HepG2 (cell line): ENCODE data around the gene EFL1. TPM values are rescaled to one million over a fixed set of nuclear protein-coding genes. Genes with fewer than 3 reads are reported as not detected.

Source experiments
- ATRX ChIP-seq: sonication (generic); formaldehyde crosslinking; IDR thresholded peaks from 2 replicates; pipeline ENCODE4 v1.4.0; 2020; ENCODE audit warnings: missing genetic modification reagents, borderline replicate concordance
- CC2D1A ChIP-seq: sonication (generic); formaldehyde crosslinking; IDR thresholded peaks from 2 replicates; pipeline ENCODE4 v1.8.1; 2023; ENCODE audit warnings: mild to moderate bottlenecking, missing genetic modification reagents
- DBP ChIP-seq: sonication (generic); formaldehyde crosslinking; IDR thresholded peaks from 2 replicates; pipeline ENCODE4 v1.4.0; 2020; ENCODE audit warnings: missing genetic modification reagents; ENCODE audit errors: not compliant biosample characterization
- HDAC1 ChIP-seq: sonication (generic); formaldehyde crosslinking; IDR thresholded peaks from 2 replicates; pipeline ENCODE4 v1.5.1; 2020; ENCODE audit warnings: mild to moderate bottlenecking, missing genetic modification reagents
- HHEX ChIP-seq: IDR thresholded peaks from 2 replicates; pipeline ENCODE4 v1.6.1; 2016; ENCODE audit warnings: control low read depth
- HNRNPL ChIP-seq: fragments of 200-400 bp; formaldehyde crosslinking; IDR thresholded peaks from 2 replicates; pipeline ENCODE4 v1.6.1; 2017; ENCODE audit warnings: mild to moderate bottlenecking, low read depth, low read length
- MED8 ChIP-seq: sonication (generic); formaldehyde crosslinking; IDR thresholded peaks from 2 replicates; pipeline ENCODE4 v1.8.1; 2023; ENCODE audit warnings: mild to moderate bottlenecking, missing genetic modification reagents; ENCODE audit not compliant: insufficient replicate concordance
- MNT ChIP-seq: fragments of 450-650 bp; IDR thresholded peaks from 2 replicates; pipeline ENCODE4 v1.6.1; 2016
- POLR2A ChIP-seq, 2 experiments: IDR thresholded peaks; 2 replicates each; pipeline ENCODE4 v1.6.1; 2011; ENCODE audit warnings: low read depth in 2 of 2, low read length in 2 of 2, mild to moderate bottlenecking in 1 of 2, moderate library complexity in 1 of 2; ENCODE audit not compliant: insufficient read depth in 1 of 2
- RXRB ChIP-seq: IDR thresholded peaks from 2 replicates; pipeline ENCODE4 v1.6.1; 2016; ENCODE audit warnings: borderline replicate concordance, missing genetic modification reagents, missing compliant biosample characterization
- ZBTB20 ChIP-seq: sonication (generic); formaldehyde crosslinking; IDR thresholded peaks from 2 replicates; pipeline ENCODE4 v1.8.1; 2023; ENCODE audit warnings: missing genetic modification reagents, low read depth, mild to moderate bottlenecking, borderline replicate concordance
- ZNF20 ChIP-seq: sonication (generic); formaldehyde crosslinking; IDR thresholded peaks from 2 replicates; pipeline ENCODE4 v1.4.0; 2020; ENCODE audit warnings: mild to moderate bottlenecking, moderate library complexity, missing genetic modification reagents
- ZNF230 ChIP-seq: sonication (generic); formaldehyde crosslinking; IDR thresholded peaks from 2 replicates; pipeline ENCODE4 v1.4.0; 2020; ENCODE audit warnings: mild to moderate bottlenecking, missing genetic modification reagents
- ZNF432 ChIP-seq: sonication (generic); formaldehyde crosslinking; IDR thresholded peaks from 2 replicates; pipeline ENCODE4 v1.5.0; 2020; ENCODE audit warnings: missing genetic modification reagents, mild to moderate bottlenecking, borderline replicate concordance
- ZNF616 ChIP-seq: sonication (generic); formaldehyde crosslinking; IDR thresholded peaks from 2 replicates; pipeline ENCODE4 v1.5.0; 2020; ENCODE audit warnings: low read depth, mild to moderate bottlenecking, missing genetic modification reagents
- ZNF672 ChIP-seq: sonication (generic); formaldehyde crosslinking; IDR thresholded peaks from 2 replicates; pipeline ENCODE4 v1.8.1; 2022; ENCODE audit warnings: missing genetic modification reagents
- ZNF710 ChIP-seq: sonication (generic); formaldehyde crosslinking; IDR thresholded peaks from 2 replicates; pipeline ENCODE4 v1.5.0; 2020; ENCODE audit warnings: mild to moderate bottlenecking, missing genetic modification reagents, borderline replicate concordance
- polyA plus RNA-seq, 8 experiments: library from polyadenylated mRNA; depleted of rRNA in 3 of 8; stranded (reverse) in 7 of 8; unstranded in 1 of 8; fragments of >200 nt; fragmentation: Illumina TruSeq in 4 of 8; extraction: Trizol in 4 of 8; gene quantifications; 2 replicates each; pipeline versions ENCODE4 v1.2.1 to v1.2.3, GENCODE V29; 2011 to 2016; ENCODE audit warnings: low read depth in 4 of 8, missing spikeins in 1 of 8, mixed read lengths in 1 of 8; ENCODE audit not compliant: insufficient read depth in 1 of 8
- total RNA-seq, 5 experiments: library from RNA; depleted of rRNA; stranded (reverse); fragments of >200 nt; fragmentation: Illumina TruSeq; extraction: Trizol; gene quantifications; 2 replicates each; pipeline ENCODE4 v1.2.3, GENCODE V29; 2016; ENCODE audit warnings: low read depth in 1 of 5
- TF ChIP-seq, protein P1 (sequence below): sonication (generic); formaldehyde crosslinking; IDR thresholded peaks from 2 replicates; pipeline ENCODE4 v1.4.0; 2020; ENCODE audit warnings: missing genetic modification reagents
- TF ChIP-seq, protein P2 (sequence below): IDR thresholded peaks from 2 replicates; pipeline ENCODE4 v1.6.1; 2016; ENCODE audit warnings: low read depth, missing genetic modification reagents, missing compliant biosample characterization

Gene EFL1
- total and polyA plus RNA-seq, 2 of the 13 experiments (the other 11 are each of a cell fraction or from before 2014, with no cell fraction given): 6.4 to 12.0 TPM

- TF ChIP-seq, protein P1, sequence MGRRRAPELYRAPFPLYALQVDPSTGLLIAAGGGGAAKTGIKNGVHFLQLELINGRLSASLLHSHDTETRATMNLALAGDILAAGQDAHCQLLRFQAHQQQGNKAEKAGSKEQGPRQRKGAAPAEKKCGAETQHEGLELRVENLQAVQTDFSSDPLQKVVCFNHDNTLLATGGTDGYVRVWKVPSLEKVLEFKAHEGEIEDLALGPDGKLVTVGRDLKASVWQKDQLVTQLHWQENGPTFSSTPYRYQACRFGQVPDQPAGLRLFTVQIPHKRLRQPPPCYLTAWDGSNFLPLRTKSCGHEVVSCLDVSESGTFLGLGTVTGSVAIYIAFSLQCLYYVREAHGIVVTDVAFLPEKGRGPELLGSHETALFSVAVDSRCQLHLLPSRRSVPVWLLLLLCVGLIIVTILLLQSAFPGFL (CRISPR knock-in tag): no peak
- TF ChIP-seq ZBTB20: 0 out of 2 replicates have a peak, but pooled peaks have one; percentile 42
- peak; percentile 83 for TF ChIP-seq HDAC1 (CRISPR knock-in tag)
- TF ChIP-seq, protein P2, sequence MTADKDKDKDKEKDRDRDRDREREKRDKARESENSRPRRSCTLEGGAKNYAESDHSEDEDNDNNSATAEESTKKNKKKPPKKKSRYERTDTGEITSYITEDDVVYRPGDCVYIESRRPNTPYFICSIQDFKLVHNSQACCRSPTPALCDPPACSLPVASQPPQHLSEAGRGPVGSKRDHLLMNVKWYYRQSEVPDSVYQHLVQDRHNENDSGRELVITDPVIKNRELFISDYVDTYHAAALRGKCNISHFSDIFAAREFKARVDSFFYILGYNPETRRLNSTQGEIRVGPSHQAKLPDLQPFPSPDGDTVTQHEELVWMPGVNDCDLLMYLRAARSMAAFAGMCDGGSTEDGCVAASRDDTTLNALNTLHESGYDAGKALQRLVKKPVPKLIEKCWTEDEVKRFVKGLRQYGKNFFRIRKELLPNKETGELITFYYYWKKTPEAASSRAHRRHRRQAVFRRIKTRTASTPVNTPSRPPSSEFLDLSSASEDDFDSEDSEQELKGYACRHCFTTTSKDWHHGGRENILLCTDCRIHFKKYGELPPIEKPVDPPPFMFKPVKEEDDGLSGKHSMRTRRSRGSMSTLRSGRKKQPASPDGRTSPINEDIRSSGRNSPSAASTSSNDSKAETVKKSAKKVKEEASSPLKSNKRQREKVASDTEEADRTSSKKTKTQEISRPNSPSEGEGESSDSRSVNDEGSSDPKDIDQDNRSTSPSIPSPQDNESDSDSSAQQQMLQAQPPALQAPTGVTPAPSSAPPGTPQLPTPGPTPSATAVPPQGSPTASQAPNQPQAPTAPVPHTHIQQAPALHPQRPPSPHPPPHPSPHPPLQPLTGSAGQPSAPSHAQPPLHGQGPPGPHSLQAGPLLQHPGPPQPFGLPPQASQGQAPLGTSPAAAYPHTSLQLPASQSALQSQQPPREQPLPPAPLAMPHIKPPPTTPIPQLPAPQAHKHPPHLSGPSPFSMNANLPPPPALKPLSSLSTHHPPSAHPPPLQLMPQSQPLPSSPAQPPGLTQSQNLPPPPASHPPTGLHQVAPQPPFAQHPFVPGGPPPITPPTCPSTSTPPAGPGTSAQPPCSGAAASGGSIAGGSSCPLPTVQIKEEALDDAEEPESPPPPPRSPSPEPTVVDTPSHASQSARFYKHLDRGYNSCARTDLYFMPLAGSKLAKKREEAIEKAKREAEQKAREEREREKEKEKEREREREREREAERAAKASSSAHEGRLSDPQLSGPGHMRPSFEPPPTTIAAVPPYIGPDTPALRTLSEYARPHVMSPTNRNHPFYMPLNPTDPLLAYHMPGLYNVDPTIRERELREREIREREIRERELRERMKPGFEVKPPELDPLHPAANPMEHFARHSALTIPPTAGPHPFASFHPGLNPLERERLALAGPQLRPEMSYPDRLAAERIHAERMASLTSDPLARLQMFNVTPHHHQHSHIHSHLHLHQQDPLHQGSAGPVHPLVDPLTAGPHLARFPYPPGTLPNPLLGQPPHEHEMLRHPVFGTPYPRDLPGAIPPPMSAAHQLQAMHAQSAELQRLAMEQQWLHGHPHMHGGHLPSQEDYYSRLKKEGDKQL: no peak
- TF ChIP-seq ZNF20 (CRISPR knock-in tag): no peak
- no peak for TF ChIP-seq DBP (CRISPR knock-in tag)
- no peak for TF ChIP-seq ZNF672 (CRISPR knock-in tag)
- peak; percentile 59; the same call in 1 of the 2 replicates for TF ChIP-seq RXRB (CRISPR knock-in tag)
- TF ChIP-seq MED8: no peak
- TF ChIP-seq ZNF230: peak; percentile 14; the same call in 1 of the 2 replicates
- 0 out of 2 replicates have a peak, but pooled peaks have one; percentile 12 for TF ChIP-seq MNT
- no peak for TF ChIP-seq CC2D1A (CRISPR knock-in tag)
- TF ChIP-seq ZNF616 (CRISPR knock-in tag): no peak
- no peak for TF ChIP-seq HHEX (CRISPR knock-in tag)
- no peak for TF ChIP-seq HNRNPL
- TF ChIP-seq POLR2A (IDR thresholded peaks at IDR 0.05; ENCODE audit: insufficient read depth in 1 of 2, low read depth in 2 of 2, low read length in 2 of 2): peak in 1 of 2 experiments; percentile 73; a peak in 3 of 4 replicates
- TF ChIP-seq ZNF710: no peak
- TF ChIP-seq ATRX (CRISPR knock-in tag): no peak
- TF ChIP-seq ZNF432: no peak
Observed at GRCh38 chr15:82262422-82263026, at the start of gene EFL1, which contains the start of gene SAXO2 (continued).
